IMR-90 (cell line): ENCODE results near the gene WNT6.

Experiments
- BHLHE40 ChIP-seq: fragments of 150-350 bp; IDR thresholded peaks from 2 replicates; pipeline ENCODE4 v1.6.1; 2016; ENCODE audit warnings: mild to moderate bottlenecking, low read depth, low read length
- CEBPB ChIP-seq: IDR thresholded peaks from 2 replicates; pipeline ENCODE4 v1.6.1; 2012; ENCODE audit warnings: low read depth, low read length, improper control_type of control experiment
- CHD1 ChIP-seq: IDR thresholded peaks from 2 replicates; pipeline ENCODE4 v1.6.1; 2012; ENCODE audit warnings: low read depth, low read length, improper control_type of control experiment
- CTCF ChIP-seq: conservative IDR thresholded peaks from 2 replicates; pipeline ENCODE4 v1.5.1; 2012; ENCODE audit warnings: mild to moderate bottlenecking, low read depth, low read length, improper control_type of control experiment
- ELK1 ChIP-seq: fragments of 150-350 bp; IDR thresholded peaks from 2 replicates; pipeline ENCODE4 v1.6.1; 2016; ENCODE audit warnings: low read depth, mild to moderate bottlenecking, low read length, moderate library complexity, borderline replicate concordance
- MAFK ChIP-seq: IDR thresholded peaks from 2 replicates; pipeline ENCODE4 v1.6.1; 2012; ENCODE audit warnings: low read depth, low read length, improper control_type of control experiment
- MXI1 ChIP-seq: IDR thresholded peaks from 2 replicates; pipeline ENCODE4 v1.6.1; 2012; ENCODE audit warnings: low read depth, mild to moderate bottlenecking, low read length, moderate library complexity, borderline replicate concordance
- NFE2L2 ChIP-seq: fragments of 150-350 bp; IDR thresholded peaks from 2 replicates; pipeline ENCODE4 v1.6.1; 2016; ENCODE audit warnings: low read depth, mild to moderate bottlenecking, low read length
- POLR2A ChIP-seq: IDR thresholded peaks from 2 replicates; pipeline ENCODE4 v1.6.1; 2012; ENCODE audit warnings: mild to moderate bottlenecking, low read depth, low read length
- RAD21 ChIP-seq: IDR thresholded peaks from 2 replicates; pipeline ENCODE4 v1.6.1; 2012; ENCODE audit warnings: low read length, improper control_type of control experiment
- RCOR1 ChIP-seq: IDR thresholded peaks from 2 replicates; pipeline ENCODE4 v1.6.1; 2012; ENCODE audit warnings: mild to moderate bottlenecking, low read length, improper control_type of control experiment; ENCODE audit not compliant: insufficient replicate concordance
- RFX5 ChIP-seq: IDR thresholded peaks from 2 replicates; pipeline ENCODE4 v1.8.0; 2012; ENCODE audit warnings: low read depth, mild to moderate bottlenecking, low read length, moderate library complexity
- SMC3 ChIP-seq: fragments of 150-350 bp; IDR thresholded peaks from 2 replicates; pipeline ENCODE4 v1.6.1; 2016; ENCODE audit warnings: low read depth, mild to moderate bottlenecking, antibody characterized with exemption, low read length, moderate library complexity
- USF2 ChIP-seq: fragments of 150-350 bp; IDR thresholded peaks from 2 replicates; pipeline ENCODE4 v1.6.1; 2017; ENCODE audit warnings: mild to moderate bottlenecking, antibody characterized with exemption, low read length, low read depth

- TF ChIP-seq POLR2A (no peak), CTCF (no peak), RFX5 (no peak), BHLHE40 (no peak), CEBPB (no peak), SMC3 (no peak), NFE2L2 (no peak), MAFK (no peak), USF2 (no peak), CHD1 (no peak), ELK1 (no peak), MXI1 (no peak), RAD21 (no peak), RCOR1 (no peak)
Measured at GRCh38 chr2:218910741-218911140, 51.1 kb downstream of the WNT6 start.
